GM23338 (cell line): ENCODE data around the gene SEMG1. TPM values are rescaled to one million over a fixed set of nuclear protein-coding genes. Genes with fewer than 3 reads are reported as not detected.

Experiments used
- CTCF ChIP-seq, 2 experiments: fragments of 200-600 bp in 1 of 2; sonication (generic) in 1 of 2; conservative IDR thresholded peaks; 2 replicates each; pipeline versions ENCODE4 v1.5.1 to v1.6.1; 2016 to 2017; ENCODE audit warnings: antibody characterized with exemption in 2 of 2, low read depth in 2 of 2, mild to moderate bottlenecking in 2 of 2, moderate library complexity in 1 of 2
- ETS1 ChIP-seq: IDR thresholded peaks from 2 replicates; pipeline ENCODE4 v1.6.1; 2016; ENCODE audit warnings: antibody characterized with exemption
- REST ChIP-seq: IDR thresholded peaks from one replicate; pipeline ENCODE4 v1.6.1; 2018; ENCODE audit warnings: antibody characterized with exemption; ENCODE audit not compliant: unreplicated experiment
- ZNF114 ChIP-seq: fragments of 250-450 bp; sonication (Bioruptor Pico); IDR thresholded peaks from 2 replicates; pipeline ENCODE4 v1.5.0; 2020; ENCODE audit warnings: mild to moderate bottlenecking, moderate library complexity
- polyA plus RNA-seq: library from polyadenylated mRNA; unstranded; fragments of >200 nt; fragmentation: Nextera tagmentation; extraction: Ambion mirVana; gene quantifications from 2 replicates; pipeline ENCODE4 v1.2.1, GENCODE V29; 2016
- total RNA-seq: library from RNA; depleted of rRNA; stranded (reverse); fragments of >200 nt; shearing (Covaris generic); gene quantifications from 2 replicates; pipeline ENCODE4 v1.2.3, GENCODE V29; 2014; rRNA removed

SEMG1 gene
- total and polyA plus RNA-seq, 2 experiments from 2014 or later: 3.3 to 5.7 TPM

- no peak for TF ChIP-seq REST
- TF ChIP-seq CTCF (conservative IDR thresholded peaks at IDR 0.05; ENCODE audit: low read depth in 2 of 2): no peak
- no peak for TF ChIP-seq ETS1
- TF ChIP-seq ZNF114 (CRISPR knock-in tag): no peak
Observed at GRCh38 chr20:45258664-45259063, 51.8 kb downstream of the SEMG1 start (continued).

Other genes starting within 250 kb of the SEMG1 start
- 36.5 and 38.7 TPM in 2 replicates for gene TOMM34, start 246.6 kb upstream of the SEMG1 start, total RNA-seq
- 27.1 and 27.4 TPM in 2 replicates for gene TOMM34, start 246.6 kb upstream of the SEMG1 start, polyA plus RNA-seq
- 34.3 and 37.7 TPM in 2 replicates for gene STK4, start 240.5 kb upstream of the SEMG1 start, total RNA-seq
- gene STK4, start 240.5 kb upstream of the SEMG1 start, polyA plus RNA-seq: 42.3 and 58.7 TPM in 2 replicates
- gene KCNS1, start 105.9 kb upstream of the SEMG1 start, total RNA-seq: 0.97 and 3.2 TPM in 2 replicates
- 0.30 and 0.37 TPM in 2 replicates for gene KCNS1, start 105.9 kb upstream of the SEMG1 start, polyA plus RNA-seq
- not detected in 2 replicates for gene WFDC5, start 91.9 kb upstream of the SEMG1 start, total RNA-seq
- gene WFDC5, start 91.9 kb upstream of the SEMG1 start, polyA plus RNA-seq: not detected in 2 replicates
- not detected in 2 replicates for gene WFDC12, start 82.6 kb upstream of the SEMG1 start, total RNA-seq
- not detected in 2 replicates for gene WFDC12, start 82.6 kb upstream of the SEMG1 start, polyA plus RNA-seq
- gene PI3, start 32.1 kb upstream of the SEMG1 start, total RNA-seq: not detected in 2 replicates
- gene PI3, start 32.1 kb upstream of the SEMG1 start, polyA plus RNA-seq: not detected in 2 replicates
- gene SEMG2, start 14.3 kb downstream of the SEMG1 start, total RNA-seq: not detected in 2 replicates
- gene SEMG2, start 14.3 kb downstream of the SEMG1 start, polyA plus RNA-seq: not detected in 2 replicates
- gene SLPI, start 47.5 kb downstream of the SEMG1 start, total RNA-seq: not detected in 2 replicates
- gene SLPI, start 47.5 kb downstream of the SEMG1 start, polyA plus RNA-seq: not detected in 2 replicates
- 0.66 and 1.4 TPM in 2 replicates for gene RBPJL, start 99.8 kb downstream of the SEMG1 start, total RNA-seq
- gene RBPJL, start 99.8 kb downstream of the SEMG1 start, polyA plus RNA-seq: 0.42 and 0.44 TPM in 2 replicates
- gene MATN4, start 101.3 kb downstream of the SEMG1 start, total RNA-seq: 4.2 and 5.1 TPM in 2 replicates
- 3.3 and 4.0 TPM in 2 replicates for gene MATN4, start 101.3 kb downstream of the SEMG1 start, polyA plus RNA-seq
- 35.4 and 39.9 TPM in 2 replicates for gene SDC4, start 141.4 kb downstream of the SEMG1 start, total RNA-seq
- gene SDC4, start 141.4 kb downstream of the SEMG1 start, polyA plus RNA-seq: 28.5 and 29.7 TPM in 2 replicates
- gene SYS1, start 156.1 kb downstream of the SEMG1 start, total RNA-seq: 12.5 and 21.5 TPM in 2 replicates
- 6.9 and 7.9 TPM in 2 replicates for gene SYS1, start 156.1 kb downstream of the SEMG1 start, polyA plus RNA-seq
- gene TP53TG5, start 171.3 kb downstream of the SEMG1 start, total RNA-seq: not detected in 2 replicates
- gene TP53TG5, start 171.3 kb downstream of the SEMG1 start, polyA plus RNA-seq: not detected in 2 replicates
- 25.8 and 28.0 TPM in 2 replicates for gene DBNDD2, start 201.3 kb downstream of the SEMG1 start, total RNA-seq
- gene DBNDD2, start 201.3 kb downstream of the SEMG1 start, polyA plus RNA-seq: 62.5 and 64.4 TPM in 2 replicates
- gene PIGT, start 209.1 kb downstream of the SEMG1 start, total RNA-seq: 55.5 and 63.1 TPM in 2 replicates
- gene PIGT, start 209.1 kb downstream of the SEMG1 start, polyA plus RNA-seq: 48.2 and 48.4 TPM in 2 replicates